GM18507 (cell line): ENCODE data around the gene EIF3C.
"Not testable (repeated sequence)": the region's sequence is repeated elsewhere in the genome, so short reads cannot be mapped to it uniquely, and the experiment has no call there.

ENCODE experiments used
- DNase-seq: peaks from one replicate; pipeline ENCODE4 v3.0.0; 2011; ENCODE audit warnings: low read depth; ENCODE audit not compliant: insufficient read length; ENCODE audit errors: extremely low spot score
- FAIRE-seq: peaks from 2 replicates; lab custom pipeline; 2011; peaks lifted over from hg19 to GRCh38; lab: Jason Lieb, UNC

EIF3C gene

GRCh38 chr16:28711220-28712083 is at the start of gene EIF3C:
Gene EIF3C, plus strand, starts transcription at chr16:28711464. Its CDS starts 223 bp downstream, at chr16:28711687.
- FAIRE-seq: peak; percentile 96

GRCh38 chr16:28666264-28666663 is 45.0 kb upstream of the EIF3C start:
- FAIRE-seq, DNase-seq: not testable (repeated sequence)

More at GRCh38 chr16:28711220-28712083, at the start of gene EIF3C:
- DNase-seq: not testable (repeated sequence)

GRCh38 chr16:28667480-28667879 is 43.8 kb upstream of the EIF3C start:
- not testable (repeated sequence) for FAIRE-seq, DNase-seq

GRCh38 chr16:28668199-28668598 is 43.1 kb upstream of the EIF3C start:
- FAIRE-seq, DNase-seq: not testable (repeated sequence)

- not testable (repeated sequence) for FAIRE-seq, DNase-seq
Measured at GRCh38 chr16:28688327-28688952, 22.8 kb upstream of the EIF3C start.

GRCh38 chr16:28689425-28689824 is 21.8 kb upstream of the EIF3C start:
- not testable (repeated sequence) for FAIRE-seq, DNase-seq

GRCh38 chr16:28691722-28692121 is 19.5 kb upstream of the EIF3C start:
- not testable (repeated sequence) for FAIRE-seq, DNase-seq

- DNase-seq, FAIRE-seq: not testable (repeated sequence)
Measured at GRCh38 chr16:28693257-28693950, 17.9 kb upstream of the EIF3C start.

GRCh38 chr16:28699792-28700191 is 11.5 kb upstream of the EIF3C start:
- DNase-seq, FAIRE-seq: not testable (repeated sequence)

GRCh38 chr16:28700349-28700748 is 10.9 kb upstream of the EIF3C start:
- DNase-seq, FAIRE-seq: not testable (repeated sequence)

- DNase-seq, FAIRE-seq: not testable (repeated sequence)
Measured at GRCh38 chr16:28701384-28701783, 9.9 kb upstream of the EIF3C start.

- DNase-seq, FAIRE-seq: not testable (repeated sequence)
Measured at GRCh38 chr16:28704246-28704645, 7.0 kb upstream of the EIF3C start.

- FAIRE-seq: not testable (repeated sequence)
Measured at GRCh38 chr16:28722852-28723650, 11.8 kb downstream of the EIF3C start.

GRCh38 chr16:28731253-28731652 is 20.0 kb downstream of the EIF3C start:
- DNase-seq, FAIRE-seq: not testable (repeated sequence)

More at GRCh38 chr16:28722852-28723650, 11.8 kb downstream of the EIF3C start:
- DNase-seq: not testable (repeated sequence)

GRCh38 chr16:28732455-28733124 is 21.3 kb downstream of the EIF3C start:
- not testable (repeated sequence) for FAIRE-seq, DNase-seq

GRCh38 chr16:28739787-28740186 is 28.5 kb downstream of the EIF3C start:
- DNase-seq, FAIRE-seq: not testable (repeated sequence)

GRCh38 chr16:28740631-28741030 is 29.4 kb downstream of the EIF3C start:
- DNase-seq, FAIRE-seq: not testable (repeated sequence)

GRCh38 chr16:28741295-28741694 is 30.0 kb downstream of the EIF3C start:
- not testable (repeated sequence) for DNase-seq, FAIRE-seq
